ENCODE results near the gene CES2. TPM values are rescaled to one million over a fixed set of nuclear protein-coding genes. Genes with fewer than 3 reads are reported as not detected.

CES2 gene
- total and polyA plus RNA-seq, 9 of the 15 experiments (the other 6 are each of a cell fraction or from before 2014, with no cell fraction given): 2.2 to 37.9 (median 24.4) TPM

DNA sequence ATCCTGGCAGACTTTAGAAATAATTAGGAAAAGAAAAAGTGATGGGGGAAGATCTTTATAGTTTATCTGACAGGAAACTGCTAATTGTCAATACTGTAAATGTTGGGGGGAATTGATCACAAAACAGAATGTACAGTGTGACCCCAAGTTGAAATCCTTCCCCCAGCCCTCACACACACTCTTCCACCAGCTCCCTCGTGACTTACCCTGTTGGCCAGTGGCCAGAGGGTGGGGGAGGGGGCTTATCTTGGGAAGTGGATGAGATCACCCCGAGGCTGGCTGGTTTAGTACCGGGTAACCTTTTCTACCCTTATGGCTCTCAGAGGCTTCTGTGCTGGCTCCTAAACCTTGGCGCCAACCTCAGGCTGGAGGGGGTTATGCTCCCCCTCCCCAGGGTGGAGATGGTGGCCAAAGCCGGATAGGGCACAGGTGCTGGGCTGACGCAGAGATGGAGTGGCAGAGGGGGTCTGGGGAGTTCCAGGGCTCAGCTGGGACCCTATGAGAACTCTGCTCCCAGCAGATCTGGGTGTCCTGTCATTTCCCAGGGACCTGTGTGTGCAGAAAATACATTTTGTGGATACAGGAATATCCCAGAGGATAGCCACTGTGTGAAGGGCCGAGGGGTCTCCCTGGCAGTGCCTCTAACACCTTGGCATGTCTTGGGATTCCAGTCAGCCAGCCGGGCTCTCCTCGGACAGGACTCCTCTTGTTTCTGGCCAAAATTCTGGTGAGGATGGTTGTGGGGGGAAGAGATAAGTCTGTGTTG is 35.2 kb upstream of the CES2 start (continued):
- TF ChIP-seq CEBPZ (IDR thresholded peaks at IDR 0.05; ENCODE audit: borderline replicate concordance, low read depth, low read length): no peak

DNA sequence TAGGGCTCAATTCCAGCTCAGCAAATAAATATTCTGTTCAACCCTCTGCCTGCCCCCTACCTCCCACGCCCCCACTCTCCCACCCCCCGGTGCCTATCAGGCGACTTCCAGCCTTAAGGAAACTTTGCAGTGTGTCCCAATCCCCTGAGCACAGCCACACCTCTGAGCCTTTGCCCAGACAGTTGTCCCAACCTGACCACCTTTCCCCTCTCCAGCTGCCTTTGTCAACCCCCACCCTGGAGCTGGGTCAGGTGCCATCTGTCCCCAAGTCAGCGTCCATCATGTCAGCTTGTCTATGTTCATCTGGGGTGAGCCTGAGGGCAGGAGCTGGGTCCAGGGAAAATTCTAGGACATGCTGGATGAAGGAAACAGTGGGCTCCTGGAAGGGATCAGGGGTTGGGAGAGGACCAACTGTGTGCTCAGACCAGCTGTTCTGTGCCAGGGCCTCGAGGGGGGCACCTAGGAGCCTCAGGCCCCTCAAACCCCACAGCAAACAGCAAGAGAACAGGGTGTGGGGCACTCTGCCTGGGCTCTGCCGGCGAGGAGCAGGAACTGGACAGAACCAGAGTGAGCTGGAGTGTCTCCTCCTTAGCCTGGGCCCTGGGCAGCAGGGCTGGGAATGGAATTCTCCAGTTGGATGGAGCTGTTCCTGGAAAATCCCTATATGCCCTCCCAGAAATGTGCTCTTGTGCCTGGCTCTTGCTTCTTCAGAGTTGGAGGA is 34.4 kb upstream of the CES2 start:
- no peak for FAIRE-seq
- Histone ChIP-seq H3K4me1 (replicated peaks in 1 of 2; ENCODE audit: control insufficient read depth in 2 of 2, insufficient read depth in 2 of 2, low read length in 2 of 2) (peaks cover 39 to 63% of the 10 kb centered on the region in 2 experiments), H3K9ac (ENCODE audit: insufficient read depth in 1 of 2, low read depth in 2 of 2, low read length in 2 of 2) (peak overlapping the region; percentile 89 to 95)
- peak; percentile 20; the same call in 1 of the 2 replicates for TF ChIP-seq ZBTB7A (IDR thresholded peaks at IDR 0.05; ENCODE audit: borderline replicate concordance, control insufficient read depth, low read depth, low read length)
- no peak for TF ChIP-seq STAT5B (CRISPR knock-in tag; IDR thresholded peaks at IDR 0.05)
- 0 out of 4 replicates have a peak, but pooled peaks of 1 of the 2 experiments have one; percentile 13 for TF ChIP-seq MAZ (CRISPR knock-in tag; conservative IDR thresholded peaks at IDR 0.05 in 1 of 2, IDR thresholded peaks at IDR 0.05 in 1 of 2)
- TF ChIP-seq TCF7L2 (IDR thresholded peaks at IDR 0.05; ENCODE audit: low read depth, low read length): no peak
- no peak for TF ChIP-seq PREB (CRISPR knock-in tag; IDR thresholded peaks at IDR 0.05)
- TF ChIP-seq CXXC5 (CRISPR knock-in tag; IDR thresholded peaks at IDR 0.05): 0 out of 2 replicates have a peak, but pooled peaks have one; percentile 22
- TF ChIP-seq PURB (CRISPR knock-in tag; IDR thresholded peaks at IDR 0.05; ENCODE audit: low read depth): no peak
- TF ChIP-seq TRIM24 (IDR thresholded peaks at IDR 0.05): no peak
- TF ChIP-seq POU5F1 (IDR thresholded peaks at IDR 0.05; ENCODE audit: borderline replicate concordance, low read depth, low read length, partially characterized antibody): no peak
- TF ChIP-seq, protein P1, sequence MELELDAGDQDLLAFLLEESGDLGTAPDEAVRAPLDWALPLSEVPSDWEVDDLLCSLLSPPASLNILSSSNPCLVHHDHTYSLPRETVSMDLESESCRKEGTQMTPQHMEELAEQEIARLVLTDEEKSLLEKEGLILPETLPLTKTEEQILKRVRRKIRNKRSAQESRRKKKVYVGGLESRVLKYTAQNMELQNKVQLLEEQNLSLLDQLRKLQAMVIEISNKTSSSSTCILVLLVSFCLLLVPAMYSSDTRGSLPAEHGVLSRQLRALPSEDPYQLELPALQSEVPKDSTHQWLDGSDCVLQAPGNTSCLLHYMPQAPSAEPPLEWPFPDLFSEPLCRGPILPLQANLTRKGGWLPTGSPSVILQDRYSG (tag; conservative IDR thresholded peaks at IDR 0.05; ENCODE audit: low read depth): 0 out of 2 replicates have a peak, but pooled peaks have one; percentile 26
- TF ChIP-seq DMBX1 (CRISPR knock-in tag; IDR thresholded peaks at IDR 0.05; ENCODE audit: borderline replicate concordance): peak; percentile 73; the same call in 1 of the 2 replicates

More for the DNA sequence above, 34.4 kb upstream of the CES2 start:
- intact Hi-C loops (cut with micrococcal nuclease): no loop called here
- BruUV-seq (replicated peaks): no TSS peak
- ATAC-seq (peak; percentile 21), DNase-seq (ENCODE audit: extremely low read depth in 1 of 4, low spot score in 3 of 4) (peak; percentile 60 to 93 (median 77))
- Histone ChIP-seq H3K36me3 (ENCODE audit: control insufficient read depth, insufficient read depth, low read length) (no peaks in the 10 kb centered on the region), H3K4me2 (ENCODE audit: insufficient read depth, low read length) (peak overlapping the region; percentile 77), H3K27me3 (ENCODE audit: control insufficient read depth in 2 of 2, insufficient read depth in 2 of 2, low read length in 2 of 2) (no peaks in the 10 kb centered on the region), H4K20me1 (replicated peaks; ENCODE audit: control insufficient read depth, insufficient read depth, low read length) (no peaks in the 10 kb centered on the region), H3K9me1 (ENCODE audit: control insufficient read depth, insufficient read depth, low read length) (no peaks in the 10 kb centered on the region), H3K9me3 (replicated peaks; ENCODE audit: control insufficient read depth, insufficient read depth, low read depth, low read length) (no peaks in the 10 kb centered on the region), H3K79me2 (ENCODE audit: control insufficient read depth, insufficient read depth, low read length) (no peaks in the 10 kb centered on the region), H3K27ac (ENCODE audit: extremely low read depth, low read depth, low read length) (peak overlapping the region; percentile 87), H2AFZ (ENCODE audit: low read depth, low read length) (peak overlapping the region; percentile 78), H3K4me3 (peak overlapping the region; percentile 30; the same call in 1 of the 2 replicates)
- in situ Hi-C loops (cut with MboI): no loop called here
- POLR2A ChIA-PET: interaction anchor here (0.5 to 1.8 kb wide), 10 partner anchors 10 to 128 kb away, joined by 3 to 6 read pairs (median 3); partner anchors contain the start of gene CDH16
- WGBS (ENCODE audit: insufficient coverage, low coverage, missing lambda C conversion rate): 20% methylated on average over 4 of the region's 7 CpGs
- CTCF ChIA-PET (ENCODE audit: low intra/inter-chr PET ratio): no interaction called here
